ENCODE measurements around the gene CDKN2C.

DNA sequence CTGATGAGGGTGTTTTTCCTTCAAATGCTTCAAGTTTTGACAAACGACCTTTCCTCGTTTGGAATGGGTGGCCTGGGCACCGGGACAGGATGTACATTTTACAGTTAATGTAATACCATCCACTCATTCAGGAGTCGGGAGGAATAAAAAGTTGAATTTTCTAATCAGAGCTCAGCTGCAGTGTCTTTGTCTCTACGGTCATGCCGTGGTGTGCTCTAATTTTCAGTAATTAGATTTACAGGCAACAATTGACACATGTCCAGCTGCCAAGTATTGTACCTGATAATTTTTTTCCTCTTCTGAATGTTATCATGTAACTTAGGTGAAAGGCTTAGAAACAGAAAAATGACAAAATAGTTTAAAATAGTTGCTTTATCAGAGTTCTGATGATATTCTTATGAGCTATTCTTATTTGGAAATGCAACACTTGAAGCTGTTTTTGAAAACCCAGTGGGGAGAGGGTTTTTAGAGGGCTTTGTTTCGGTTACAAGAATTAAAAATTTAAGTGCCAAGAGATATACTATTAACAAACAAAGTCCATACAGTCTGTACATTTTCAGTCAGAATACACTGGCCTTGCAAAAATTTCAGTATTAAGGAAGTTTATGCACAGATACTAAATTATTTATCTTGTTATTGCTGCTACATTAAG lies 1.0 kb downstream of the CDKN2C start:
- TF ChIP-seq, protein P1, sequence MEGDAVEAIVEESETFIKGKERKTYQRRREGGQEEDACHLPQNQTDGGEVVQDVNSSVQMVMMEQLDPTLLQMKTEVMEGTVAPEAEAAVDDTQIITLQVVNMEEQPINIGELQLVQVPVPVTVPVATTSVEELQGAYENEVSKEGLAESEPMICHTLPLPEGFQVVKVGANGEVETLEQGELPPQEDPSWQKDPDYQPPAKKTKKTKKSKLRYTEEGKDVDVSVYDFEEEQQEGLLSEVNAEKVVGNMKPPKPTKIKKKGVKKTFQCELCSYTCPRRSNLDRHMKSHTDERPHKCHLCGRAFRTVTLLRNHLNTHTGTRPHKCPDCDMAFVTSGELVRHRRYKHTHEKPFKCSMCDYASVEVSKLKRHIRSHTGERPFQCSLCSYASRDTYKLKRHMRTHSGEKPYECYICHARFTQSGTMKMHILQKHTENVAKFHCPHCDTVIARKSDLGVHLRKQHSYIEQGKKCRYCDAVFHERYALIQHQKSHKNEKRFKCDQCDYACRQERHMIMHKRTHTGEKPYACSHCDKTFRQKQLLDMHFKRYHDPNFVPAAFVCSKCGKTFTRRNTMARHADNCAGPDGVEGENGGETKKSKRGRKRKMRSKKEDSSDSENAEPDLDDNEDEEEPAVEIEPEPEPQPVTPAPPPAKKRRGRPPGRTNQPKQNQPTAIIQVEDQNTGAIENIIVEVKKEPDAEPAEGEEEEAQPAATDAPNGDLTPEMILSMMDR (IDR thresholded peaks at IDR 0.05): no peak
- no peak for TF ChIP-seq POLR2A (IDR thresholded peaks at IDR 0.05)

Data from right lobe of liver (tissue), 4 donors.